Natural killer cell (primary cell): ENCODE results near the gene A4GALT. TPM values are rescaled to one million over a fixed set of nuclear protein-coding genes. Genes with fewer than 3 reads are reported as not detected.
"Not testable (repeated sequence)": the region's sequence is repeated elsewhere in the genome, so short reads cannot be mapped to it uniquely, and the experiment has no call there.

Source experiments
- ATAC-seq, 3 donors: fragments of 150-1000 bp in 2 of 3; fragments of 200-7000 bp in 1 of 3; cut with Tn5 transposase; 1 replicate in 1 of 3; 2 replicates in 2 of 3; pipeline ENCODE4 v1.10.0; 2021; ENCODE audit warnings: mild to moderate bottlenecking in 2 of 3, moderate library complexity in 2 of 3
- DNase-seq, 2 donors: peaks; one replicate each; pipeline versions ENCODE4 v3.0.0 to v3.0.0-alpha.2; 2013 to 2021; ENCODE audit warnings: mixed read lengths in 1 of 2
- H3K27ac ChIP-seq: one replicate; pipeline ENCODE4 v1.5.1; 2013; ENCODE audit warnings: mild to moderate bottlenecking, low read length
- H3K27me3 ChIP-seq: one replicate; pipeline ENCODE4 v1.6.1; 2013; ENCODE audit warnings: low read length; ENCODE audit not compliant: control insufficient read depth, insufficient read depth
- H3K36me3 ChIP-seq: one replicate; pipeline ENCODE4 v1.6.1; 2013; ENCODE audit warnings: low read length; ENCODE audit not compliant: control insufficient read depth, insufficient read depth
- H3K4me1 ChIP-seq: one replicate; pipeline ENCODE4 v1.6.1; 2013; ENCODE audit warnings: low read length; ENCODE audit not compliant: control insufficient read depth, insufficient read depth
- H3K4me3 ChIP-seq: one replicate; pipeline ENCODE4 v1.5.1; 2013; ENCODE audit warnings: low read length
- H3K9me3 ChIP-seq: one replicate; pipeline ENCODE4 v1.6.1; 2013; ENCODE audit warnings: low read length; ENCODE audit not compliant: control insufficient read depth, insufficient read depth
- H3K27ac Mint-ChIP-seq, 2 donors: one replicate each; pipeline ENCODE4 v1.8.0; 2022; ENCODE audit warnings: mild to moderate bottlenecking in 2 of 2, mixed read lengths in 2 of 2, moderate library complexity in 1 of 2
- H3K27me3 Mint-ChIP-seq, 2 donors: one replicate each; pipeline ENCODE4 v1.8.0; 2022; ENCODE audit warnings: low read depth in 2 of 2, mixed read lengths in 2 of 2
- H3K36me3 Mint-ChIP-seq: one replicate; pipeline ENCODE4 v1.8.0; 2022; ENCODE audit warnings: mixed read lengths
- H3K4me1 Mint-ChIP-seq, 2 donors: one replicate each; pipeline ENCODE4 v1.8.0; 2022; ENCODE audit warnings: mixed read lengths in 2 of 2
- H3K4me3 Mint-ChIP-seq: one replicate; pipeline ENCODE4 v1.8.0; 2022; ENCODE audit warnings: mild to moderate bottlenecking, moderate library complexity, mixed read lengths
- H3K9me3 Mint-ChIP-seq, 2 donors: one replicate each; pipeline ENCODE4 v1.8.0; 2022; ENCODE audit warnings: mixed read lengths in 2 of 2
- CTCF ChIP-seq: fragments of 200-600 bp; IDR thresholded peaks from one replicate; pipeline ENCODE4 v1.8.0; 2022; ENCODE audit warnings: antibody characterized with exemption
- WGBS: methylation state at CpG from one replicate; pipeline ENCODE4 v1.1.7; 2013; ENCODE audit warnings: missing lambda C conversion rate; ENCODE audit not compliant: insufficient coverage; 5-methylcytosine and 5-hydroxymethylcytosine counted together
- intact Hi-C: fragments of 100-400 bp; cut with micrococcal nuclease; formaldehyde crosslinking; loops from one replicate; pipeline ENCODE4 v1.14.2; 2022
- total RNA-seq, 4 donors: library from RNA; stranded (reverse); fragments of 120-200 nt in 1 of 4; gene quantifications; one replicate each; pipeline versions ENCODE4 v1.2.3 to v1.2.4, GENCODE V29; 2013 to 2022

Gene A4GALT
- total RNA-seq, 3 donors from 2014 or later (not counting 1 experiment from before 2014, with no cell fraction given): 0.26 TPM; not detected in 2

GRCh38 chr22:42670046-42670445 lies 50.6 kb downstream of the A4GALT start:
- Mint-ChIP-seq H3K4me1 (peaks cover 0 to 8% of the 10 kb centered on the region in 2 donors), H3K27me3 (no peaks in the 10 kb centered on the region), H3K27ac (no peak overlapping the region), H3K9me3 (no peaks in the 10 kb centered on the region), H3K4me3 (no peak overlapping the region), H3K36me3 (no peaks in the 10 kb centered on the region)
- ATAC-seq (no peak), DNase-seq (no peak)
- Histone ChIP-seq H3K4me1 (peaks cover 7% of the 10 kb centered on the region), H3K27ac (no peak overlapping the region), H3K27me3 (no peaks in the 10 kb centered on the region), H3K36me3 (no peaks in the 10 kb centered on the region), H3K9me3 (no peaks in the 10 kb centered on the region), H3K4me3 (no peak overlapping the region)
- no peak for TF ChIP-seq CTCF
- WGBS: 93% methylated on average over 4 of the region's 4 CpGs
- intact Hi-C loops: no loop called here

GRCh38 chr22:42666393-42666792 lies 54.3 kb downstream of the A4GALT start:
- H3K27me3 ChIP-seq, H3K36me3 ChIP-seq, H3K27ac ChIP-seq, H3K36me3 Mint-ChIP-seq, ATAC-seq, DNase-seq, H3K27ac Mint-ChIP-seq, H3K4me3 Mint-ChIP-seq, H3K9me3 ChIP-seq, H3K27me3 Mint-ChIP-seq, H3K4me3 ChIP-seq, H3K9me3 Mint-ChIP-seq: not testable (repeated sequence)
- WGBS: 89% methylated on average over 3 of the region's 3 CpGs
- peaks cover 0 to 11% of the 10 kb centered on the region in 2 donors for H3K4me1 Mint-ChIP-seq
- H3K4me1 ChIP-seq: peaks cover 17% of the 10 kb centered on the region
- intact Hi-C loops: loop anchor here (10.0 kb wide), 1 partner anchor 158 kb away; no protein-coding TSS in a partner anchor

GRCh38 chr22:42664976-42665831 lies 55.5 kb downstream of the A4GALT start:
- Histone ChIP-seq H3K36me3 (no peaks in the 10 kb centered on the region), H3K27me3 (no peaks in the 10 kb centered on the region), H3K9me3 (no peaks in the 10 kb centered on the region), H3K4me3 (no peak overlapping the region), H3K27ac (no peak overlapping the region), H3K4me1 (peaks cover 13% of the 10 kb centered on the region)
- DNase-seq (peak in 1 of 2 donors; percentile 26), ATAC-seq (no peak)
- peaks cover 0 to 3% of the 10 kb centered on the region in 2 donors for H3K27me3 Mint-ChIP-seq
- TF ChIP-seq CTCF: no peak
- H3K4me3 Mint-ChIP-seq: peak overlapping the region; percentile 13
- H3K36me3 Mint-ChIP-seq: no peaks in the 10 kb centered on the region
- no peaks in the 10 kb centered on the region for H3K9me3 Mint-ChIP-seq
- intact Hi-C loops: loop anchor here (5.0 to 10.0 kb wide), 2 partner anchors 160 to 367 kb away; no protein-coding TSS in a partner anchor
- no peak overlapping the region for H3K27ac Mint-ChIP-seq
- H3K4me1 Mint-ChIP-seq: peaks cover 0 to 4% of the 10 kb centered on the region in 2 donors
- 52% methylated on average over 10 of the region's 11 CpGs for WGBS

- Histone ChIP-seq H3K36me3 (no peaks in the 10 kb centered on the region), H3K27me3 (no peaks in the 10 kb centered on the region), H3K4me1 (peaks cover 13% of the 10 kb centered on the region), H3K4me3 (peak overlapping the region; percentile 53), H3K9me3 (no peaks in the 10 kb centered on the region), H3K27ac (no peak overlapping the region)
- 4% methylated on average over 68 of the region's 68 CpGs for WGBS
- DNase-seq: peak; percentile 78 to 85
- intact Hi-C loops: loop anchor here (5.0 to 10.0 kb wide), 2 partner anchors 163 to 370 kb away; no protein-coding TSS in a partner anchor
- Mint-ChIP-seq H3K4me3 (peak overlapping the region; percentile 66), H3K4me1 (peaks cover 0 to 4% of the 10 kb centered on the region in 2 donors), H3K27ac (peak overlapping the region in 1 of 2 donors; percentile 27), H3K27me3 (peaks cover 0 to 3% of the 10 kb centered on the region in 2 donors), H3K9me3 (no peaks in the 10 kb centered on the region), H3K36me3 (no peaks in the 10 kb centered on the region)
- ATAC-seq: peak; percentile 86 to 96 (median 90)
- TF ChIP-seq CTCF: peak; percentile 82
These were observed 58.5 kb downstream of the A4GALT start for GRCh38 chr22:42661985-42662831.
